B cell (primary cell): ENCODE results near the gene STON2.

Experiments used
- CTCF ChIP-seq: fragments of 200-600 bp; IDR thresholded peaks from one replicate; pipeline ENCODE4 v1.8.0; 2022; ENCODE audit warnings: antibody characterized with exemption, mild to moderate bottlenecking
- EZH2 ChIP-seq: IDR thresholded peaks from 2 replicates; pipeline ENCODE4 v1.6.1; 2012; ENCODE audit warnings: borderline replicate concordance, low read depth, mild to moderate bottlenecking, moderate library complexity, low read length; ENCODE audit not compliant: insufficient read depth, poor library complexity, severe bottlenecking

GRCh38 chr14:81337073-81337472 is 63.1 kb downstream of the STON2 start:
- no peak for TF ChIP-seq CTCF
- TF ChIP-seq EZH2, result no peak
